ENCODE data around the gene MMP2.

- TF ChIP-seq CTCF (conservative IDR thresholded peaks at IDR 0.05; ENCODE audit: low read depth, low read length) (no peak), EZH2phosphoT487 (IDR thresholded peaks at IDR 0.05; ENCODE audit: borderline replicate concordance, low read length) (no peak), EZH2 (IDR thresholded peaks at IDR 0.05; ENCODE audit: low read length, unreplicated experiment) (no peak)
Measured at GRCh38 chr16:55439101-55439690, 39.8 kb upstream of the MMP2 start.
